Endothelial cell of umbilical vein (primary cell): ENCODE results near the gene MAP4K4. TPM values are rescaled to one million over a fixed set of nuclear protein-coding genes. Genes with fewer than 3 reads are reported as not detected.

Experiments used
- BruUV-seq: library from RNA; stranded (reverse); fragments of 400-500 nt; replicated peaks from 2 replicates; lab custom pipeline; 2021; lab: Mats Ljungman, UMichigan
- CTCF ChIA-PET: fragments of 300-600, 350-600 bp; sonication (Branson Sonifier 250); formaldehyde crosslinking; loops from one replicate; lab custom pipeline; 2021; ENCODE audit warnings: antibody characterized with exemption, inconsistent platforms; lab: Charles Lee
- POLR2A ChIA-PET: fragments of 300-600, 350-600 bp; sonication (Branson Sonifier 250); formaldehyde crosslinking; loops from one replicate; lab custom pipeline; 2021; ENCODE audit warnings: antibody characterized with exemption, inconsistent platforms; lab: Charles Lee
- DNase-seq: peaks from one replicate; pipeline ENCODE4 v3.0.0-alpha.2; 2011; ENCODE audit warnings: low read depth, low spot score
- FAIRE-seq: peaks from 2 replicates; lab custom pipeline; 2011; peaks lifted over from hg19 to GRCh38; lab: Jason Lieb, UNC
- H2AFZ ChIP-seq: 2 replicates; pipeline ENCODE4 v1.6.0; 2012; ENCODE audit warnings: low read depth, low read length, control low read depth, inconsistent platforms
- H3K27ac ChIP-seq: 2 replicates; pipeline ENCODE4 v1.5.1; 2011; ENCODE audit warnings: low read depth, mild to moderate bottlenecking, control low read depth, low read length, moderate library complexity; ENCODE audit not compliant: insufficient read depth
- H3K27me3 ChIP-seq, 2 experiments: 2 replicates each; pipeline versions ENCODE4 v1.6.0 to v1.6.1; 2011; ENCODE audit warnings: low read length in 2 of 2, mixed read lengths in 1 of 2; ENCODE audit not compliant: control insufficient read depth in 2 of 2, insufficient read depth in 2 of 2
- H3K36me3 ChIP-seq, 2 experiments: 2 replicates in 1 of 2; 3 replicates in 1 of 2; pipeline ENCODE4 v1.5.1; 2011; ENCODE audit warnings: low read length in 2 of 2, mild to moderate bottlenecking in 1 of 2, moderate library complexity in 1 of 2; ENCODE audit not compliant: control insufficient read depth in 2 of 2, insufficient read depth in 2 of 2; ENCODE audit errors: extremely low read depth in 1 of 2
- H3K4me1 ChIP-seq: 3 replicates; pipeline ENCODE4 v1.5.1; 2011; ENCODE audit warnings: mild to moderate bottlenecking, low read length; ENCODE audit not compliant: control insufficient read depth, insufficient read depth; ENCODE audit errors: extremely low read depth
- H3K4me2 ChIP-seq: 2 replicates; pipeline ENCODE4 v1.6.1; 2011; ENCODE audit warnings: low read length, control low read depth, mixed read lengths; ENCODE audit not compliant: insufficient read depth
- H3K4me3 ChIP-seq, 3 experiments: fragments of 200-600 bp in 1 of 3; sonication (generic), shearing (Covaris generic) in 1 of 3; replicated peaks in 1 of 3; 2 replicates each; pipeline ENCODE4 v1.5.1; 2011 to 2016; ENCODE audit warnings: control low read depth in 3 of 3, low read length in 3 of 3, mild to moderate bottlenecking in 2 of 3, inconsistent platforms in 1 of 3, low read depth in 1 of 3, moderate library complexity in 1 of 3; ENCODE audit not compliant: insufficient read depth in 1 of 3
- H3K79me2 ChIP-seq: 2 replicates; pipeline ENCODE4 v1.6.0; 2012; ENCODE audit warnings: low read length, inconsistent platforms; ENCODE audit not compliant: control insufficient read depth, insufficient read depth
- H3K9ac ChIP-seq: replicated peaks from 2 replicates; pipeline ENCODE3; 2011; ENCODE audit warnings: low read length, control low read depth; ENCODE audit not compliant: insufficient read depth; ENCODE audit errors: extremely low read depth
- H3K9me1 ChIP-seq: replicated peaks from 3 replicates; pipeline ENCODE4 v1.6.0; 2011; ENCODE audit warnings: mild to moderate bottlenecking, low read length; ENCODE audit not compliant: control insufficient read depth, insufficient read depth; ENCODE audit errors: extremely low read depth
- H3K9me3 ChIP-seq: replicated peaks from 2 replicates; pipeline ENCODE4 v1.5.1; 2012; ENCODE audit warnings: low read length, inconsistent platforms; ENCODE audit not compliant: control insufficient read depth, insufficient read depth
- H4K20me1 ChIP-seq: replicated peaks from 2 replicates; pipeline ENCODE3; 2011; ENCODE audit warnings: mild to moderate bottlenecking, low read length; ENCODE audit not compliant: control insufficient read depth, insufficient read depth; ENCODE audit errors: extremely low read depth
- EZH2 ChIP-seq: IDR thresholded peaks from 2 replicates; pipeline ENCODE4 v1.6.1; 2012; ENCODE audit warnings: borderline replicate concordance, low read depth, mild to moderate bottlenecking, moderate library complexity, low read length, inconsistent platforms; ENCODE audit not compliant: severe bottlenecking
- FOS ChIP-seq: IDR thresholded peaks from 2 replicates; pipeline ENCODE4 v1.6.1; 2011; ENCODE audit warnings: mild to moderate bottlenecking, low read length, moderate library complexity, borderline replicate concordance; ENCODE audit not compliant: insufficient read depth
- GATA2 ChIP-seq: IDR thresholded peaks from 2 replicates; pipeline ENCODE4 v1.7.0; 2011; ENCODE audit warnings: low read depth, mild to moderate bottlenecking, moderate library complexity, mixed read lengths, low read length; ENCODE audit not compliant: insufficient read length, insufficient read depth
- JUN ChIP-seq: IDR thresholded peaks from 2 replicates; pipeline ENCODE4 v1.6.1; 2011; ENCODE audit warnings: borderline replicate concordance, low read depth; ENCODE audit not compliant: insufficient read length, insufficient read depth
- MYC ChIP-seq: IDR thresholded peaks from one replicate; pipeline ENCODE4 v1.6.1; 2011; ENCODE audit warnings: mild to moderate bottlenecking, low read depth, low read length
- POLR2A ChIP-seq: IDR thresholded peaks from 2 replicates; pipeline ENCODE4 v1.6.1; 2012; ENCODE audit warnings: low read depth, mild to moderate bottlenecking, control low read depth, low read length
- POLR2AphosphoS5 ChIP-seq: IDR thresholded peaks from 2 replicates; pipeline ENCODE4 v1.6.1; 2012; ENCODE audit warnings: low read depth, mild to moderate bottlenecking, control low read depth, low read length, moderate library complexity; ENCODE audit not compliant: insufficient read depth
- dilution Hi-C: fragments of 300-500 bp; cut with MboI; formaldehyde crosslinking; loops from one replicate; pipeline ENCODE4 v1.15.0; 2019; ENCODE audit warnings: low sequenced_read_pairs; ENCODE audit not compliant: extremely low pct_ligation_motif_present
- intact Hi-C: fragments of 100-400 bp; cut with micrococcal nuclease; formaldehyde crosslinking; loops from one replicate; pipeline ENCODE4 v1.10.0; 2022
- polyA plus RNA-seq, 4 experiments: library from polyadenylated mRNA; depleted of rRNA in 3 of 4; stranded (reverse) in 3 of 4; unstranded in 1 of 4; fragments of >200 nt; gene quantifications; 2 replicates each; pipeline versions ENCODE4 v1.2.1 to v1.2.3, GENCODE V29; 2011 to 2012; ENCODE audit warnings: missing spikeins in 1 of 4
- total RNA-seq: library from RNA; stranded (reverse); gene quantifications from 2 replicates; pipeline ENCODE4 v1.2.3, GENCODE V29; 2021
- TF ChIP-seq, protein P1 (sequence below), 2 donors: IDR thresholded peaks; 1 replicate in 1 of 2; 2 replicates in 1 of 2; pipeline ENCODE4 v1.5.1; 2011; ENCODE audit warnings: low read length in 2 of 2, mild to moderate bottlenecking in 2 of 2, moderate library complexity in 2 of 2, control low read depth in 1 of 2, inconsistent platforms in 1 of 2, low read depth in 1 of 2; ENCODE audit not compliant: insufficient read depth in 1 of 2; ENCODE audit errors: extremely low read depth in 1 of 2
- TF ChIP-seq, protein P2 (sequence below): IDR thresholded peaks from 2 replicates; pipeline ENCODE4 v1.6.1; 2011; ENCODE audit not compliant: insufficient read depth, insufficient read length

MAP4K4 gene
- total and polyA plus RNA-seq, 2 donors (not counting 3 experiments of a cell fraction or from before 2014, with no cell fraction given): 79.4 to 269 TPM

DNA sequence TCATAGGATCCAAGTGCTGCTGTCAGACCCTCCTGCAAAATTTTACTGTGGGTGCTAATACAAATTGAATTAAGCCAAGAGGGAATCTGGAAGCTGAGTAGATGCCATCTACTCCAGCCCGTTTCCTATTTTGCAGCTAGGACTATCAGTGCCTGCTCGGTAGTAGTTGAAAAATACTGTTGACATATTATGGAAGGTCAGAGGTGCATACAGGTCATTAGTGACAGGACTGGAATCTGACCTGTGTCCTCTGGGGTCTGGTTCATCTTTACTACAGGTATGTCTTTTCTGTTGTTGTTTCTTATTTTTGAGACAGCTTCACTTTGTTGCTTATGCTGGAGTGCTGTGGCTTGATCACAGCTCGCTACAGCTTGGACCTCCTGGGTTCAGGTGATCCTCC lies 58.8 kb downstream of the MAP4K4 start:
- ChIA-PET CTCF (interaction anchor here (1.0 to 1.5 kb wide), 3 partner anchors 15 to 337 kb away, joined by 3 to 4 read pairs (median 3); no protein-coding TSS in a partner anchor), POLR2A (no interaction called here)
- H3K9me1 ChIP-seq: no peaks in the 10 kb centered on the region
- H3K36me3 ChIP-seq: peaks cover 0 to 2% of the 10 kb centered on the region in 2 experiments
- no peak overlapping the region for H3K9ac ChIP-seq
- H3K79me2 ChIP-seq: peaks cover 91% of the 10 kb centered on the region
- no peak overlapping the region for H3K4me3 ChIP-seq
- H3K27me3 ChIP-seq: no peaks in the 10 kb centered on the region
- intact Hi-C loops: loop anchor here (5.0 kb wide), 1 partner anchor 59 kb away; the partner anchor contains the start of gene MAP4K4
- FAIRE-seq (no peak), DNase-seq (no peak)
- BruUV-seq: no TSS peak
- no peak overlapping the region for H2AFZ ChIP-seq
- H3K4me1 ChIP-seq: peaks cover 45% of the 10 kb centered on the region
- H3K27ac ChIP-seq: no peak overlapping the region
- TF ChIP-seq EZH2 (no peak), POLR2AphosphoS5 (no peak), GATA2 (no peak), MYC (no peak), JUN (no peak), FOS (no peak), POLR2A (no peak)
- TF ChIP-seq, protein P1, sequence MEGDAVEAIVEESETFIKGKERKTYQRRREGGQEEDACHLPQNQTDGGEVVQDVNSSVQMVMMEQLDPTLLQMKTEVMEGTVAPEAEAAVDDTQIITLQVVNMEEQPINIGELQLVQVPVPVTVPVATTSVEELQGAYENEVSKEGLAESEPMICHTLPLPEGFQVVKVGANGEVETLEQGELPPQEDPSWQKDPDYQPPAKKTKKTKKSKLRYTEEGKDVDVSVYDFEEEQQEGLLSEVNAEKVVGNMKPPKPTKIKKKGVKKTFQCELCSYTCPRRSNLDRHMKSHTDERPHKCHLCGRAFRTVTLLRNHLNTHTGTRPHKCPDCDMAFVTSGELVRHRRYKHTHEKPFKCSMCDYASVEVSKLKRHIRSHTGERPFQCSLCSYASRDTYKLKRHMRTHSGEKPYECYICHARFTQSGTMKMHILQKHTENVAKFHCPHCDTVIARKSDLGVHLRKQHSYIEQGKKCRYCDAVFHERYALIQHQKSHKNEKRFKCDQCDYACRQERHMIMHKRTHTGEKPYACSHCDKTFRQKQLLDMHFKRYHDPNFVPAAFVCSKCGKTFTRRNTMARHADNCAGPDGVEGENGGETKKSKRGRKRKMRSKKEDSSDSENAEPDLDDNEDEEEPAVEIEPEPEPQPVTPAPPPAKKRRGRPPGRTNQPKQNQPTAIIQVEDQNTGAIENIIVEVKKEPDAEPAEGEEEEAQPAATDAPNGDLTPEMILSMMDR (IDR thresholded peaks at IDR 0.05; ENCODE audit: extremely low read depth in 1 of 2, insufficient read depth in 1 of 2, low read depth in 1 of 2, low read length in 2 of 2): no peak
- TF ChIP-seq, protein P2, sequence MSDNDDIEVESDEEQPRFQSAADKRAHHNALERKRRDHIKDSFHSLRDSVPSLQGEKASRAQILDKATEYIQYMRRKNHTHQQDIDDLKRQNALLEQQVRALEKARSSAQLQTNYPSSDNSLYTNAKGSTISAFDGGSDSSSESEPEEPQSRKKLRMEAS: no peak
- dilution Hi-C loops: no loop called here
- peaks cover 23% of the 10 kb centered on the region for H4K20me1 ChIP-seq
- H3K9me3 ChIP-seq: no peaks in the 10 kb centered on the region
- H3K4me2 ChIP-seq: no peak overlapping the region
